DOHH2 (cell line): ENCODE data around the gene PPIE.

Source experiments
- EZH2phosphoT487 ChIP-seq: fragments of 200-600 bp; sonication (generic); IDR thresholded peaks from 2 replicates; pipeline ENCODE4 v1.6.1; 2017; ENCODE audit warnings: borderline replicate concordance, mild to moderate bottlenecking, antibody characterized with exemption, low read length, moderate library complexity, mixed read lengths
- TF ChIP-seq, protein P1 (sequence below): fragments of 200-600 bp; sonication (generic); IDR thresholded peaks from one replicate; pipeline ENCODE4 v1.5.1; 2014; ENCODE audit warnings: antibody characterized with exemption, mild to moderate bottlenecking, low read depth, low read length; ENCODE audit not compliant: poor library complexity, severe bottlenecking

DNA sequence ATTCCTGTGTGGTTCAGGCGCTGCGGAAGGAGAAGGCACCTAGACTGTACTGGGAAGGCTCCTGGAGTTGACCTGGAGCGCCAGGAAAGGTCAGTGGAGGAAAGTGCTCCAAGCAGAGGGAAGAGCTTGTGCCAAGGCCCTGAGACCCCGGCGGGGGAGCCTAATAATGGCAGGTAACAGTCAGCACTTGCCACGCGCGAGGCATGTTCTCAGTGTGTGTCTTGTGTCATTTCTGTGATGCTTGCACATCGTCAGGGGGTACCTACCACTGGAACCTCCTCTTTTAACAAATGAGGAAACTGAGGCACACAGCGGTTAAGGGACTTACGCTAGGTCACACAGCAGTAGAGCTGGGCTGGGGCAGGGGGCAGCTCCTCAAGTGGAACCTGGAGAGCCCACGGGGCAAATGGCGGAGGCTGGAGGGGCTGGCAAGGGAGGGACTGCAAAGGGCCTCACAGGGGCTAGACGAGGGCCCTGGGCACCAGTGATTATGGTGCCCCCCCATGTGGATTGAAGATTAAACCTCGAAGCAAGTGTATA lies 51.0 kb downstream of the PPIE start:
- TF ChIP-seq, protein P1, sequence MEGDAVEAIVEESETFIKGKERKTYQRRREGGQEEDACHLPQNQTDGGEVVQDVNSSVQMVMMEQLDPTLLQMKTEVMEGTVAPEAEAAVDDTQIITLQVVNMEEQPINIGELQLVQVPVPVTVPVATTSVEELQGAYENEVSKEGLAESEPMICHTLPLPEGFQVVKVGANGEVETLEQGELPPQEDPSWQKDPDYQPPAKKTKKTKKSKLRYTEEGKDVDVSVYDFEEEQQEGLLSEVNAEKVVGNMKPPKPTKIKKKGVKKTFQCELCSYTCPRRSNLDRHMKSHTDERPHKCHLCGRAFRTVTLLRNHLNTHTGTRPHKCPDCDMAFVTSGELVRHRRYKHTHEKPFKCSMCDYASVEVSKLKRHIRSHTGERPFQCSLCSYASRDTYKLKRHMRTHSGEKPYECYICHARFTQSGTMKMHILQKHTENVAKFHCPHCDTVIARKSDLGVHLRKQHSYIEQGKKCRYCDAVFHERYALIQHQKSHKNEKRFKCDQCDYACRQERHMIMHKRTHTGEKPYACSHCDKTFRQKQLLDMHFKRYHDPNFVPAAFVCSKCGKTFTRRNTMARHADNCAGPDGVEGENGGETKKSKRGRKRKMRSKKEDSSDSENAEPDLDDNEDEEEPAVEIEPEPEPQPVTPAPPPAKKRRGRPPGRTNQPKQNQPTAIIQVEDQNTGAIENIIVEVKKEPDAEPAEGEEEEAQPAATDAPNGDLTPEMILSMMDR, result no peak
- TF ChIP-seq EZH2phosphoT487, result no peak
